ENCODE measurements around the gene SERPINA12. TPM values are rescaled to one million over a fixed set of nuclear protein-coding genes. Genes with fewer than 3 reads are reported as not detected.
"Not testable (repeated sequence)": the region's sequence is repeated elsewhere in the genome, so short reads cannot be mapped to it uniquely, and the experiment has no call there.

The SERPINA12 gene
- total and polyA plus RNA-seq, 4 donors: not detected

GRCh38 chr14:94515856-94516255 is 6.6 kb upstream of the SERPINA12 start:
- H3K27me3 ChIP-seq (ENCODE audit: control insufficient read depth in 3 of 3, insufficient read depth in 3 of 3, low read length in 2 of 3): peaks cover 0 to 3% (median 0%) of the 10 kb centered on the region in 3 donors
- no peak for TF ChIP-seq CTCF (IDR thresholded peaks at IDR 0.05; ENCODE audit: control extremely low read depth, extremely low read depth)
- H3K4me1 ChIP-seq (ENCODE audit: control insufficient read depth in 5 of 5, insufficient read depth in 5 of 5, low read length in 5 of 5): no peaks in the 10 kb centered on the region
- WGBS, 2 donors: 88 to 94% methylated on average over 6 of the region's 6 CpGs
- no peak overlapping the region for H3K9ac ChIP-seq (ENCODE audit: insufficient read depth in 1 of 2, low read length in 2 of 2)
- no peak overlapping the region for H3K4me3 ChIP-seq
- no peak overlapping the region for H3K27ac ChIP-seq (ENCODE audit: low read depth in 1 of 2, low read length in 1 of 2)
- DNase-seq (no peak), ATAC-seq (ENCODE audit: insufficient read depth, low FRiP score) (no peak)
- no peaks in the 10 kb centered on the region for H3K9me3 ChIP-seq (ENCODE audit: control insufficient read depth in 4 of 4, insufficient read depth in 3 of 4, low read length in 3 of 4)
- no peaks in the 10 kb centered on the region for H3K36me3 ChIP-seq (ENCODE audit: control insufficient read depth in 4 of 4, insufficient read depth in 4 of 4, low read length in 4 of 4)

GRCh38 chr14:94515426-94515825 is 6.2 kb upstream of the SERPINA12 start:
- H3K9ac ChIP-seq (ENCODE audit: insufficient read depth in 1 of 2, low read length in 2 of 2): no peak overlapping the region
- 77 to 87% methylated on average over 9 of the region's 9 CpGs for WGBS, 2 donors
- peaks cover 0 to 3% (median 0%) of the 10 kb centered on the region in 3 donors for H3K27me3 ChIP-seq (ENCODE audit: control insufficient read depth in 3 of 3, insufficient read depth in 3 of 3, low read length in 2 of 3)
- no peak overlapping the region for H3K27ac ChIP-seq (ENCODE audit: low read depth in 1 of 2, low read length in 1 of 2)
- ATAC-seq (ENCODE audit: insufficient read depth, low FRiP score) (no peak), DNase-seq (no peak)
- no peaks in the 10 kb centered on the region for H3K9me3 ChIP-seq (ENCODE audit: control insufficient read depth in 4 of 4, insufficient read depth in 3 of 4, low read length in 3 of 4)
- H3K4me1 ChIP-seq (ENCODE audit: control insufficient read depth in 5 of 5, insufficient read depth in 5 of 5, low read length in 5 of 5): no peaks in the 10 kb centered on the region
- TF ChIP-seq CTCF (IDR thresholded peaks at IDR 0.05; ENCODE audit: control extremely low read depth, extremely low read depth): no peak
- H3K4me3 ChIP-seq: no peak overlapping the region
- no peaks in the 10 kb centered on the region for H3K36me3 ChIP-seq (ENCODE audit: control insufficient read depth in 4 of 4, insufficient read depth in 4 of 4, low read length in 4 of 4)

GRCh38 chr14:94514351-94514750 is 5.1 kb upstream of the SERPINA12 start:
- no peaks in the 10 kb centered on the region for H3K9me3 ChIP-seq (ENCODE audit: control insufficient read depth in 4 of 4, insufficient read depth in 3 of 4, low read length in 3 of 4)
- no peak overlapping the region for H3K27ac ChIP-seq (ENCODE audit: low read depth in 1 of 2, low read length in 1 of 2)
- no peaks in the 10 kb centered on the region for H3K4me1 ChIP-seq (ENCODE audit: control insufficient read depth in 5 of 5, insufficient read depth in 5 of 5, low read length in 5 of 5)
- no peak overlapping the region for H3K4me3 ChIP-seq
- DNase-seq: no peak
- no peaks in the 10 kb centered on the region for H3K36me3 ChIP-seq (ENCODE audit: control insufficient read depth in 4 of 4, insufficient read depth in 4 of 4, low read length in 4 of 4)
- TF ChIP-seq CTCF (IDR thresholded peaks at IDR 0.05; ENCODE audit: control extremely low read depth, extremely low read depth): no peak
- no peak for ATAC-seq (ENCODE audit: insufficient read depth, low FRiP score)
- no peak overlapping the region for H3K9ac ChIP-seq (ENCODE audit: insufficient read depth in 1 of 2, low read length in 2 of 2)
- peaks cover 0 to 3% (median 0%) of the 10 kb centered on the region in 3 donors for H3K27me3 ChIP-seq (ENCODE audit: control insufficient read depth in 3 of 3, insufficient read depth in 3 of 3, low read length in 2 of 3)
- 70 to 87% methylated on average over 7 of the region's 7 CpGs for WGBS, 2 donors

GRCh38 chr14:94510481-94510880 is 1.2 kb upstream of the SERPINA12 start:
- not testable (repeated sequence) for H3K4me3 ChIP-seq; DNase-seq; H3K36me3 ChIP-seq (ENCODE audit: control insufficient read depth in 4 of 4, insufficient read depth in 4 of 4, low read length in 4 of 4); H3K27me3 ChIP-seq (ENCODE audit: control insufficient read depth in 3 of 3, insufficient read depth in 3 of 3, low read length in 2 of 3); ATAC-seq (ENCODE audit: insufficient read depth, low FRiP score); H3K27ac ChIP-seq (ENCODE audit: low read depth in 1 of 2, low read length in 1 of 2); H3K4me1 ChIP-seq (ENCODE audit: control insufficient read depth in 5 of 5, insufficient read depth in 5 of 5, low read length in 5 of 5); H3K9me3 ChIP-seq (ENCODE audit: control insufficient read depth in 4 of 4, insufficient read depth in 3 of 4, low read length in 3 of 4); H3K9ac ChIP-seq (ENCODE audit: insufficient read depth in 1 of 2, low read length in 2 of 2)
- 83 to 86% methylated on average over 2 of the region's 2 CpGs for WGBS, 2 donors
